NAMALWA (cell line): ENCODE measurements around the gene FAM110A.
"Not testable (repeated sequence)": the region's sequence is repeated elsewhere in the genome, so short reads cannot be mapped to it uniquely, and the experiment has no call there.

Source experiments
- DNase-seq: peaks from one replicate; pipeline ENCODE4 v3.0.0-alpha.2; 2015; ENCODE audit warnings: low spot score

The FAM110A gene

GRCh38 chr20:844473-845225, 11.1 kb downstream of the FAM110A start:
- peak; percentile 94 for DNase-seq

GRCh38 chr20:845226-845868, 11.8 kb downstream of the FAM110A start:
- peak; percentile 46 for DNase-seq

GRCh38 chr20:845941-846893, 12.7 kb downstream of the FAM110A start:
- DNase-seq = peak; percentile 67

GRCh38 chr20:846894-847278, 13.4 kb downstream of the FAM110A start:
- peak; percentile 80 for DNase-seq

DNA sequence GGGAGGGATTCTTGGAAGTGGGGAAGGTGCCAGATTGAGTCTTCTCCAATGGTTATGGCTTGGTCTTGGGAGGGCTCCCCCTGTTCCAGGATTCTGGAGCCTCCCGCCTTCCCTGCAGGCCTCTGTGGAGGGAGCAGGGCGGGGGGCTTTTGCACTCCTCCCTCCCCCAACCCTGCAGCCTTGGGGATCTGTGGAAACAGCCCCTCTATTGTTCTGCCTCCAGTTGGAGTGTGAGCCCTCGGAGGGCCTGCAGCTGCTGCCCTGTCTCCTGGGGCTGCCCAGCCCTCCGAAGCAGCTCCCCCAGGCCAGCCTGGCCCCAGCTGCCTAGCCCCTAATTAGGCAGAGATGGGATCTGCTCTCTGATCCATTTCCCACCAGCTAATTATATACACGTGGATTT, 14.7 kb downstream of the FAM110A start:
- DNase-seq = no peak

- not testable (repeated sequence) for DNase-seq
Observed at GRCh38 chr20:848731-849130, 15.2 kb downstream of the FAM110A start.

GRCh38 chr20:853406-853996, 20.0 kb downstream of the FAM110A start:
- no peak for DNase-seq

DNA sequence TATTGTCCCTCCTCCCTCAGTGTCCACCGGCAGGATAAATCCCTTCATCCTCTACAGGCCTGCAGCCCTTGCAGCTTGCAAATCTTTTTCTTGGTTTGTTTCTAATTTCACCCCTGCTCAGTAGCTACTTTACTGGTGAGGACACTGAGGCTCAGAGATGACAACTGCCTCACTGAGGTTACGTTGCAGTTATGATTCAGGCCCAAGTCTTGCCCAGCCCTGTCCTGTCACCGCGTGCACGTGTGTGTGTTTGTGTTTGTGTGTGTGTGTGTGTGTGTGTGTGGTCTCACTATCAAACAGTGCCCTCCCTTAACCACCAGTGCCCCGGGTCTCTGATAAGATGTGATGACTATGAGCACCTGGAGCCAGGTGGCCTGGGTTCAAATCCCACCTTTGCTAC, 21.1 kb downstream of the FAM110A start:
- DNase-seq = no peak

DNA sequence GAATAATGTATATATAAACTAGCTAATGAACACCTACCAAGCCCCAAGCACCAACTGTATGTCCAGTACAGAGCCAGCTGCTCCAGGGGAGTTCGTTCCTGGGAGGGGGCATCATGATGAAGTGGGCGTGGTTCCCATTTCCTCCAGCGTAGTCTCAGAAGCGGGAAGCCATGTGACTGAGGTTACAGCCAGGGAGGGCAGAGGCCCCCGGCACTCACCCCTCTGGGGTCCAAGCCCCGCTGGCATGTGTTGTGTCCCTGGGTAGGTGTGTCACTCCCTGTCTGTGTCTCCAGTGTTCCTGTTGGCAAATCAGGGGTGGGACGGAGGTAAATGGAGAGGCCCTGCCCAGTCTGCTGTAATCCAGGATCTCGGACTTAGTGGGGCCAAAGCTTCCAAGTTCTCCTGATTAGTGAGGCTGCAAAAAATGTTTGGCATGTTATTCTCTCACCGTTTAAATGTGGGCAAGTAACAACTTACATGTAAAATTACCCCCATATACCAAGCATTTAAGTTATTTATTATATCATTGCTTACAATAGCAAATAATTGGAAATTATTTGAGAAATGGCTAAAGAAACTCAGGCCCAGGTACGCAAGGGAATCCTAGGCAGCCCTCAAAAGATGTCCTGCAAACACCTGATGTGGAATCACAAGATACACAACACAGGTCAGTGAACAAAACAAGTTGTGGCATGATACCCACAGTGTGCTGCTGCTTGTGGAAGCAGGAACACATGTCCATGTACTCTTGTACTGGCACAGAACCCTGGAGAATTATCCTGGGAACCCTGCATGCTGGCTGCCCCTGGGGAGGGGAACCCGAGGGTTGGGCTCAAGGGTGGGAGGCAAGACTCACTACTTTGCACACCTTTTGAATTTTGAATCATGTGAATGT, 22.2 kb downstream of the FAM110A start:
- no peak for DNase-seq

DNA sequence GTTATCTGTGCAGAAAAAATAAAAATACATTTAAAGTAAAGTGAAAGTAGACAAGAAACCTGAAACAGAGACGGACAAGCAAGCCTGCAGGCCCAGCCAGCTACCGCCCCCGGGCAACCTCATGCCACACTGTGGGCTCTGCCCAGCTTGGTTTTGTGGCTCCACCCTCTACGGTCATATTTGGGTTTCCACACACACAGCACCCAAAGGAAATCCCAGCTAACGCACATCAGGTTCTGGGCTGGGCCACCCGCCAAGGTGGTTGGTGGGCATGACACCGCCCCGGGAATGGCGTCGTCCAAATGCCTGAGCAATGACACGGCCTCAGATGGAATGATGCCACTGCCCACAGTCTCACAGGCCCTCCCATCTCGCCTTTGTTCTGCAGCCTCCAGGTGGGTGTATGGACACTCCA, 22.9 kb downstream of the FAM110A start:
- no peak for DNase-seq

DNA sequence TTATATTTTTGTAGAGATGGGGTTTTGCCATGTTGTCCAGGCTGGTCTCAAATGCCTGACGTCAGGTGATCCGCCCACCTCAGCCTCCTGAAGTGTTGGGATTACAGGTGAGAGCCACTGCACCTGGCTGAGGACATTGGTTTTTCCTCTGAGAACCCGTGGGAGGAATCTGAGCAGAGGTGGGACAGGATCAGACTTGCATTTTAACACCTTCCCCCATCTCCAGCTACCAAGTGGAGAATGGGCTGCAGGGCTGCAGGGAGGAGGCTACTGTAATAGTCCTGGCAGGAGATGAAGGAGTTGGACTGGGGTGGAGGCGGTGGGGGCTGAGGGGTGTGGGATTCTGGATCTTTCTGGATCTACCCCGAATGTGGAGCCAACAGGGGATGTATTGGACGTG, 24.5 kb downstream of the FAM110A start:
- no peak for DNase-seq

DNA sequence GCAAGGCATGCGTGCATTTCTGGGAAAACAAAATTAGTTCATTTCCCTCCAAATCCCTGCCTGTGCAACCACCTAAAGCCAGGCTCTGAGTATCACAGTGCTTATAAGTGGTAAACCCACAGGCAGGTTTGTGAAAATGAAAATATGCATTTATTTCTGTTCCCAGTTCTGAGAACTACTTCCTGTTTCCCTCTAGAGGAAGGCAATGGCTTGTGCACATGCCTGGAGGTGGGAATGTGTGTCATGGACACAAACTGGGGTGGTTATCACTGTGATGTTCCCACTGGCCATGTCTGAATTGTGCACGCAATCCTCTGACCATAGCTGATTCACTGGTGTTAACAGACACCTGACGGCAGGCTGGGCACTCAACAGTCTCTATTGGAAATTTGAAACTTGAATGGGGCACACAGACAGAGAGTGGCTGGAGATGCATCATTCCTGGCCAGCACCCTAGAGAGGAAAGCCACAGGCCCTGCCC, 26.3 kb downstream of the FAM110A start:
- DNase-seq = no peak

DNA sequence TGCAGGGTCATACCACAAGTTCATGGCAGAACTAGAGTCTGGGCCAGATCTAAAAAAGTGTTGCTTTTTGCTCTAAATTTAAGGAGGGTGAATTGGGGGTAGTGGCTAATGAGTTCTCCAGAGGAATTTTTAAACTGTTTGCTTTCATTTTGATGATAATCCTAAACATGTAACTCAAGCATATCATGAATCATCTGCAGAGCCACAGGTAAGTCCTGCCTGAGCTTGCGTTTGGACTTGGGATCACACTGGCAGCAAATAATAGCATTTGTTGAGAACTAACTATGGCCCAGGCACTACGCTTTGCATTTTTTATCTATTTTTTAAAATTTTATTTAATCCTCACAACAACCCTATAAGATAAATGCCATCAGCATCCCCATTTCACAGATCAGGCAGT, 27.4 kb downstream of the FAM110A start:
- DNase-seq = no peak

GRCh38 chr20:865440-865839, 31.9 kb downstream of the FAM110A start:
- no peak for DNase-seq

DNA sequence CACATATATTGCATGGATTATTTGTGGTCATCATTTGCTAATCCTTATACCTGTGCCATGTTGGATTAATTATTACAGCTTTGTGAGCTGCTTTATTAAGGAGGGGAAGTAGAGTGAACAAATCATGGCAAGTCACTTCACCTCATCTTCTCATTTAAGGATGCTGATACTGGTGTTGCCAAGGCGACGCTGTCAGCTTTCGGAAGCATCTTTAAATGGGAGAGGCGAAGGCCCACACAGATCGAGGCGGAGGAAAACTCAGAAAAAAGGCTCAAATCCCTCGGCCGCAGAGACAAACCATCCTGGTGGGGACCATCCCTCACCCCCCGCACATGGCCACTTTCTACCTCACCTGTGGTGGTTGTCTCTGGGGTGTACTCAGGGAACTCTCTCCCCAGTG, 34.8 kb downstream of the FAM110A start:
- DNase-seq = no peak

- no peak for DNase-seq
Observed at GRCh38 chr20:869606-870005, 36.1 kb downstream of the FAM110A start.

GRCh38 chr20:870758-871157, 37.2 kb downstream of the FAM110A start:
- DNase-seq = no peak

- no peak for DNase-seq
Observed at GRCh38 chr20:871436-871835, 37.9 kb downstream of the FAM110A start.

DNA sequence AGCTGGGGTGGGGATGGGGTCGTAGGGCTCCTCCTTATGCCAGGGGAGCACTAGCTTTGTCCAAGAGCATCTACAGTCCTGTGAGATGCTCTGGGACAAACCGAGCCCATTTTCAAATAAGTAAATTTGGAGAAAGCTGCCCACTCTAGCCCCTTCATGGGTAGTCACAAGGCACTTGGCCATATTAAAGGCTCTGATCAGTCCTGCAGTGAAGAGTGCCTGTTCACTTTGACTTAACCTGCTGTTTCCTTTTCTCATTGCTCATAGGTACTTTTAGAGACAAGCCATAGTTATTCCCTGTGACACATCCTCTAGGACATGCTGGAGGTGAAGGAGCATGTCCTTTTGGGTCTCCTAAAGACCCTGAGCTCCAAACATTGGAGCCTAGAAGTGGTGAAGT, 38.4 kb downstream of the FAM110A start:
- no peak for DNase-seq

GRCh38 chr20:872855-873520, 39.5 kb downstream of the FAM110A start:
- DNase-seq = no peak
